OCI-LY3 (cell line): ENCODE data around the gene GRP.

Source experiments
- CTCF ChIP-seq: fragments of 200-600, 300-600 bp; sonication (generic); IDR thresholded peaks from 2 replicates; pipeline ENCODE4 v1.5.1; 2014; ENCODE audit warnings: antibody characterized with exemption, low read length, low read depth
- EZH2phosphoT487 ChIP-seq: fragments of 200-600 bp; shearing (Covaris generic); IDR thresholded peaks from 2 replicates; pipeline ENCODE4 v1.6.1; 2018; ENCODE audit warnings: antibody characterized with exemption, mixed run types, low read depth

- TF ChIP-seq CTCF (no peak), EZH2phosphoT487 (no peak)
Measured at GRCh38 chr18:59219672-59220163, at the start of gene GRP.
